ENCODE results near the gene PIK3R1. TPM values are rescaled to one million over a fixed set of nuclear protein-coding genes. Genes with fewer than 3 reads are reported as not detected.

Gene PIK3R1
- polyA plus RNA-seq, 1 experiment = 7.6 TPM

DNA sequence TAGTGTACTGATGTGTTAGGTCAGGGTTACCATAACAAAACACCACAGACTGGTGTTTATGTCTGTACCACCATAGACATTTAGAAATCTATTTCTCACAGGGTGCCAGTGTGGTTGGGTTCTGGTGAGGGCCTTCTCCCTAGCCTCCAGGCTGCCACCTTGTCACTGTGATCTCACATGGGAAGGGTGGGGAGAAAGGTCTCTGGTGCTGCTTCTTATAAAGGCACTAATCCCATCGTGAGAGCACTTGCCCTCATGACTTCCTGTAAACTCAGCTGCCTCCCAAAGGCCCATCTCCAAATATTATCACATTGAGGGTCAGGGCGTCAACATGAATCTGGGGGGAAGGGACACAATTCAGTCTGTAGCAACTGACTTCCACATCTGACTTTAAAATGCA, 49.8 kb downstream of the PIK3R1 start:
- Histone ChIP-seq H3K9me3 (ENCODE audit: control insufficient read depth, insufficient read depth, low read length) (no peaks in the 10 kb centered on the region), H3K27me3 (ENCODE audit: control insufficient read depth, insufficient read depth, low read length) (no peaks in the 10 kb centered on the region), H3K27ac (ENCODE audit: low read depth, low read length) (no peak overlapping the region), H3K4me3 (ENCODE audit: low read depth, low read length) (no peak overlapping the region)
- CTCF ChIA-PET = interaction anchor here (1.5 kb wide), 1 partner anchor 1019 kb away, joined by 4 read pairs; no protein-coding TSS in a partner anchor
- TF ChIP-seq, protein P1, sequence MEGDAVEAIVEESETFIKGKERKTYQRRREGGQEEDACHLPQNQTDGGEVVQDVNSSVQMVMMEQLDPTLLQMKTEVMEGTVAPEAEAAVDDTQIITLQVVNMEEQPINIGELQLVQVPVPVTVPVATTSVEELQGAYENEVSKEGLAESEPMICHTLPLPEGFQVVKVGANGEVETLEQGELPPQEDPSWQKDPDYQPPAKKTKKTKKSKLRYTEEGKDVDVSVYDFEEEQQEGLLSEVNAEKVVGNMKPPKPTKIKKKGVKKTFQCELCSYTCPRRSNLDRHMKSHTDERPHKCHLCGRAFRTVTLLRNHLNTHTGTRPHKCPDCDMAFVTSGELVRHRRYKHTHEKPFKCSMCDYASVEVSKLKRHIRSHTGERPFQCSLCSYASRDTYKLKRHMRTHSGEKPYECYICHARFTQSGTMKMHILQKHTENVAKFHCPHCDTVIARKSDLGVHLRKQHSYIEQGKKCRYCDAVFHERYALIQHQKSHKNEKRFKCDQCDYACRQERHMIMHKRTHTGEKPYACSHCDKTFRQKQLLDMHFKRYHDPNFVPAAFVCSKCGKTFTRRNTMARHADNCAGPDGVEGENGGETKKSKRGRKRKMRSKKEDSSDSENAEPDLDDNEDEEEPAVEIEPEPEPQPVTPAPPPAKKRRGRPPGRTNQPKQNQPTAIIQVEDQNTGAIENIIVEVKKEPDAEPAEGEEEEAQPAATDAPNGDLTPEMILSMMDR (IDR thresholded peaks at IDR 0.05; ENCODE audit: low read depth, low read length) = no peak
- DNase-seq (ENCODE audit: low read depth, low spot score) = no peak
- POLR2A ChIA-PET = interaction anchor here (0.6 kb wide), 1 partner anchor 50 kb away, joined by 5 read pairs; no protein-coding TSS in a partner anchor

DNA sequence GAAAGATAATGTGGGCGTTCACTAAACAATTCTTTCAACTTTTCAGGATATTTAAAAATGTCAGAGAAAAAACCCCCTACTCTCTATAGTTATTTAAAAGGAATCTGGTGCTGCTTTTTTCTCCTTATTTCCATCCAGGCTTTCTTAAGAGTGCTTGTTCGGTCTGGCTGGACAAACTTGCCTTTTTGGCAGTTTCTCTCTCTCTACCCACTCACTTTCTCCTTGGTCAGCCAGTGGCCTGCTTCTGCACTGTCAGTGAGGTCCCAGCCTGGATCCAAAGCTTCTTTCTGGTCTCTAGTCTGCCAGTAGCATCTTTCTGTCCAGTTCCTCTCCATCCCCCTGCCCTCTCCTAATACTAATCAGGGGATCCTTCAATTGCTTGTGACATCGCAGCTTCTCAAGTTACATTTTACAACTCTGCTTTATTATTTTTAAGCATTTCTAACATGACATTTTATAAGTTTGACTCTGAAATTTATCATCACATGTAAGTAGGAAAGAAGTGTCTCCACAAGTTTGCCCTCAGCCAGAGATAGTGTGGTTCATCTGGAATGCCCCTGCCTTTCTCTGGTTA, 50.4 kb downstream of the PIK3R1 start:
- H3K9me3 ChIP-seq (ENCODE audit: control insufficient read depth, insufficient read depth, low read length) = no peaks in the 10 kb centered on the region
- CTCF ChIA-PET = interaction anchor here (0.6 to 5.0 kb wide), 4 partner anchors 19 to 1110 kb away, joined by 3 to 25 read pairs (median 4); no protein-coding TSS in a partner anchor
- H3K4me3 ChIP-seq (ENCODE audit: low read depth, low read length) = no peak overlapping the region
- H3K27me3 ChIP-seq (ENCODE audit: control insufficient read depth, insufficient read depth, low read length) = no peaks in the 10 kb centered on the region
- TF ChIP-seq, protein P1 (IDR thresholded peaks at IDR 0.05; ENCODE audit: low read depth, low read length) = no peak
- H3K27ac ChIP-seq (ENCODE audit: low read depth, low read length) = no peak overlapping the region
- POLR2A ChIA-PET = interaction anchor here (0.6 kb wide), 1 partner anchor 51 kb away, joined by 5 read pairs; no protein-coding TSS in a partner anchor
- no peak for DNase-seq (ENCODE audit: low read depth, low spot score)

DNA sequence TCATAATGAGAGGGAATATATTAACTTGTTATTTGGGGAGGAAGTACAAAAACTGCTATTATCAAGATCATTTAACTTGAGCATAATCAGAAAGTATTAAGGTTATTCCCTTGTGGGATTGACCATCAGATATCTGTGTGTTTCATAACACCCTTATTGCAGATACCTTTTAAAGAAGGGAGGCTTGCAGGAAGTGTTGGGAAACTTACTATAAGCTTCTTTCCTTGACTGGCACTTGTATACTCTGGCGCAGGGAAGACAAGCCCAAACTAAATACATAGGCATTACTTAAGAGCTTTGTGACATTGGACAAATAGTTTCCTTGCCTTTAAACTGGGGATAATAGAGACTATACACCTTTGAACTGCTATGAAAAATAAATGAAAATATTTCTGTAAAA, 50.9 kb downstream of the PIK3R1 start:
- POLR2A ChIA-PET = no interaction called here
- Histone ChIP-seq H3K9me3 (ENCODE audit: control insufficient read depth, insufficient read depth, low read length) (no peaks in the 10 kb centered on the region), H3K27ac (ENCODE audit: low read depth, low read length) (no peak overlapping the region), H3K27me3 (ENCODE audit: control insufficient read depth, insufficient read depth, low read length) (no peaks in the 10 kb centered on the region), H3K4me3 (ENCODE audit: low read depth, low read length) (no peak overlapping the region)
- TF ChIP-seq, protein P1 (IDR thresholded peaks at IDR 0.05; ENCODE audit: low read depth, low read length) = no peak
- CTCF ChIA-PET = interaction anchor here (0.6 to 5.0 kb wide), 4 partner anchors 18 to 1111 kb away, joined by 3 to 25 read pairs (median 4); no protein-coding TSS in a partner anchor
- no peak for DNase-seq (ENCODE audit: low read depth, low spot score)

DNA sequence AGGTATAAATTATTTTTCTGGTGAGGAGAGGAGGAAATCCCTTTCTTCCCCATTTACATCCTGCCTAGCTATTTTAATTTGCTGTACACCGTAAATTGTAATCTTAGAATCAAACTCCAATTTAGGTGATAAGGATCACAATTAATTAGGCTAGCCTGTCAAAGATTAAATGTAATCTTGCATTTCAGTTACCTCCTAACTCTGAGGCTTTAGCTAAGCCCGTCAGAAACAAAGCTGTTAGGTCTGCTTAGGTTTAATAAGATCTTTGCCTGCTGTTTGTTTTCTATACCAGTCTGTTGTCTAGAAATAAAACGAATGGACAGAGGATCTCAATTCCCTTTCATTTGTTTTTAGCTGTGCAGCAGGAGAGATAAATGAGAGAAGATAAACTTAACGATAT, 51.5 kb downstream of the PIK3R1 start:
- TF ChIP-seq, protein P1 (IDR thresholded peaks at IDR 0.05; ENCODE audit: low read depth, low read length) = no peak
- ChIA-PET POLR2A (no interaction called here), CTCF (interaction anchor here (0.9 to 5.0 kb wide), 4 partner anchors 17 to 1021 kb away, joined by 3 to 25 read pairs (median 4); no protein-coding TSS in a partner anchor)
- no peak for DNase-seq (ENCODE audit: low read depth, low spot score)
- Histone ChIP-seq H3K9me3 (ENCODE audit: control insufficient read depth, insufficient read depth, low read length) (no peaks in the 10 kb centered on the region), H3K4me3 (ENCODE audit: low read depth, low read length) (no peak overlapping the region), H3K27ac (ENCODE audit: low read depth, low read length) (no peak overlapping the region), H3K27me3 (ENCODE audit: control insufficient read depth, insufficient read depth, low read length) (no peaks in the 10 kb centered on the region)

DNA sequence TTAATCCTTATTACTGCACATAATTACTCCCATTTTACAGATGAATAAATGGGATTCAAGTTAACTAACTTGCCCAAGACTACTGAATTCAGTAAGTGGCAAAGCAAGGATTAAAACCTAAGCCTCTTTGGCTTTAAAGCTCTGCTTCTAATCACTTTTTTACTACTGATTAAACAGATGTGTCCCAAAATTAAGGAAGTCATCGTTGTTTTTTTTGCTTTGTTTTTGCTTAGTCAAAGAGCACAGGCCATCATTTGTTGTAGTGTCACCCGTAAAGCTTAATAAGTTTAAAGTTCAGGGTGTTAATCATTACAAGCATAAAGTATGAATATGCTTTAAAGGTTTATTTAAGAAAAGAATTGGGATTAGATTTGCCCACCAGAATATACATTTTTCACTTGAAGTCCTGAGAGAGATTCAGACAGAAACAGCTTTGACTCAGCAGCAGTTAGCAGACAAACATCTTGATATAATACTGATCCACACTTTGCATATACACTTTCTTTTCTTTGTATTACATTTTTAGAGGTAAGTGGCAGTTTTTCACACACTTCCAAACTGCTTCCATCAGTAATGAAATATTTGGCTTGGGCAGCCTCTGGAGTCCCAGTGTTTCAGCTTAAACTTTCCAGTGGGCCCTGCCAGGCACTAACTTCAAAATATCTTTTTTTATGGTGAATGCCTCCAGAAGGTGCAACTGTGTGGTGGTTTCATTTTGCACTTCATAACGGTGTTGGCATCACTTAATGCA, 52.7 kb downstream of the PIK3R1 start:
- Histone ChIP-seq H3K27me3 (ENCODE audit: control insufficient read depth, insufficient read depth, low read length) (no peaks in the 10 kb centered on the region), H3K9me3 (ENCODE audit: control insufficient read depth, insufficient read depth, low read length) (no peaks in the 10 kb centered on the region), H3K27ac (ENCODE audit: low read depth, low read length) (no peak overlapping the region), H3K4me3 (ENCODE audit: low read depth, low read length) (no peak overlapping the region)
- POLR2A ChIA-PET = no interaction called here
- no peak for DNase-seq (ENCODE audit: low read depth, low spot score)
- TF ChIP-seq, protein P1 (IDR thresholded peaks at IDR 0.05; ENCODE audit: low read depth, low read length) = no peak
- CTCF ChIA-PET = interaction anchor here (0.6 to 5.0 kb wide), 5 partner anchors 9 to 1023 kb away, joined by 3 to 25 read pairs (median 3); no protein-coding TSS in a partner anchor

Measured in AG04450 (cell line).